GM19467 (cell line): ENCODE data around the gene NOD1.
"Not testable (repeated sequence)": the region's sequence is repeated elsewhere in the genome, so short reads cannot be mapped to it uniquely, and the experiment has no call there.

Experiments used
- ATAC-seq: cut with Tn5 transposase; IDR thresholded peaks from one replicate; pipeline ENCODE4 v1.9.1; 2021; ENCODE audit warnings: mild to moderate bottlenecking, moderate library complexity; ENCODE audit not compliant: unreplicated experiment

The NOD1 gene

DNA sequence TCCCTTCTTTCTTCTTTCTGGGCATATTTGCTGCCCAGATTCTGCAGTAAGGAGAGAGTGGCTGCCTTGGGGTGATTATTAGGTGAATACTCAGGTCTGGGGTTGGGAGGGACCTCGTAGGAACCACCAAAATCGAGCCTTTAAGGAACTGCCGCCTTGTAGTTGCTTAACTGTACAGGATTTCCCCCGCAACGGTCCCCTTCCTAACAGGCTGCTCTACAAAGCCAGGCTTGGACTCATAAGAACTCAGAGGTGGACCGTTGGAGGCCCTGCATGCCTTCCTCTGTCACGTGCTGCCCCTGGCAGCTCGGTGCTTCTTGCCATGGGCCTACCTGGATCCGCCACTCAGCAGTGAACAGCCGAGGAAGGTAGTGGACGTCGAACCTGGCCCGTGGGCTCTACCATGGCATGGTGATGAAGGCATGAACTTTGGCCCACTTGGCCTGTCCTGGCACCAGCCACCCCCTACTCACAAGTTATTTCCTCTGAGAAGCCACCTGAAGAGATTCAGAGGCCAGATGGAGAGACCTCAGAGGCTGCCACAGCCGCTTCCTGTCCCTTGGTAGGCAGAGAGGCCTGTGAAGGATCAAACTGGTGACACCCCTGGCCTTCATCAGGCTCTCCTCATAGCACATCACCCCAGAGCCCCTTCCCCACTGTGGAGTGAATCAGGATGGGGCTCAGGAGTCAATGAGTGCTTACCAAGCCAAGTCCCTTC, 54.6 kb downstream of the NOD1 start:
- no peak for ATAC-seq

DNA sequence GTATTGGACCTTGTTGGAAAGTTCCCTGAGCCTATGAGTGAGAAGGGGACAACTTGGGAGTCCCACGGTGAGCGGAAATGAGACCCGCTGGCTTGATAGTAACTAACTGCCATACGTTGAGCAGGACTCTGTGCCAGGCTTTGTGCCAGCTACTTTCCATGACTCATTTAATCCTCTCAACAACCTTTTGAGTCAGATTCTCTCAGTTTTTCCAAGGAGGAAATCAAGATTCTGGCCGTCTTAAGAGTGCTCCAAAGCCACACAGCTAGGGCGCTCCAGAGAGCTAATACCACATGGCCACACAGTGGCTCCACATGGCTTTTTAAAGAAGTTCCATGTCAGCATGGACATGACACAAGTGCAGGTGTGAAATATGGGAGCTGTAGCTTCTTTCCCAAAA, 55.7 kb downstream of the NOD1 start:
- ATAC-seq, result no peak

DNA sequence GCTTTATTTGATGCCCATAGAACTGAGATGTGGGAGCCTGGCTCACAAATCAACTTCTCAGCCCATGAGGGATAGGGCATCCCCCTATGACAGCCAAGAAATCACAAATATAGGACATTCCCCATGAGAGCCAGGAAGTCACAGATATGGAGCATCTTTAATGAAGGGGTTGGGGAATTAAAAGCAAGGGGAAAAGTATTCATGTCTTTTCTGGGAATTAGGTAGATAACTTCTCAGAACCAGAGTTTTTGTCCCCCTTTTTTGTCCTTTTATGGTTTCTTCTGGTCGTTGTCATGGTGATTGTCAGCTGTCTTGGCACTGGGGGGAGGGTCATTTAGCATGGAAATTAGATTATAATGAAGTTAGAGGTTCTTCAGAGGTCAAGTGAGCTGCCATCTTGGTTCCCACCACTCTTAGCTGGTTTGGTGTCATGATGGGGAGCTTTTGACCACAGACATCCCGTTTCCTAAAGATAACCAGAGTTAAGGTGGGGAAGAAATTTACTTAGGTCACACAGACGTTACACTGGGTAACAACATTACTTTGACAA, 56.9 kb downstream of the NOD1 start:
- ATAC-seq, result no peak

DNA sequence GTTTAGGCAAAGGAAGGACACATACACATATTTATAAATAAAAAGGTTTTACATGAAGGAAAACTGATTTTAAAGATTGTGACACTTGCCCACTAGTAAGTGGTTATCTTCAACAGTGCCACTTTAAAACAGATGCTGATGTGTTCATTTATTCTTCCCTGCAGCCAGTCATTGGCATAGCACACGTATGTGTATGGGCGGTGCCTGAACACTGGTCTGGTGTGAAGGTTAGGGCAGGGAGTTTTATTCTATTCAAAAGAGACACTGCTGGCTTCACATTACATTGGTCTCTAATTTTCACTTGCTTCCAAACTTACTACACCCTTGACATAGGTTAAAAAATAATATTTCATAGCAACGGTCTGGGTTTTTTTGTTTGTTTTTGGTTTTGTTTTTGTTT, 57.9 kb downstream of the NOD1 start:
- ATAC-seq, result no peak

DNA sequence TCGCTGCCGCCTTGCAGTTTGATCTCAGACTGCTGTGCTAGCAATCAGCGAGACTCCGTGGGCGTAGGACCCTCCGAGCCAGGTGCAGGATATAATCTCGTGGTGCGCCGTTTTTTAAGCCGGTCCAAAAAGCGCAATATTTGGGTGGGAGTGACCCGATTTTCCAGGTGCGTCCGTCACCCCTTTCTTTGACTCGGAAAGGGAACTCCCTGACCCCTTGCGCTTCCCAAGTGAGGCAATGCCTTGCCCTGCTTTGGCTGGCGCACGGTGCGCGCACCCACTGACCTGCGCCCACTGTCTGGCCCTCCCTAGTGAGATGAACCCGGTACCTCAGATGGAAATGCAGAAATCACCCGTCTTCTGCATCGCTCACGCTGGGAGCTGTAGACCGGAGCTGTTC, 58.5 kb downstream of the NOD1 start:
- not testable (repeated sequence) for ATAC-seq

DNA sequence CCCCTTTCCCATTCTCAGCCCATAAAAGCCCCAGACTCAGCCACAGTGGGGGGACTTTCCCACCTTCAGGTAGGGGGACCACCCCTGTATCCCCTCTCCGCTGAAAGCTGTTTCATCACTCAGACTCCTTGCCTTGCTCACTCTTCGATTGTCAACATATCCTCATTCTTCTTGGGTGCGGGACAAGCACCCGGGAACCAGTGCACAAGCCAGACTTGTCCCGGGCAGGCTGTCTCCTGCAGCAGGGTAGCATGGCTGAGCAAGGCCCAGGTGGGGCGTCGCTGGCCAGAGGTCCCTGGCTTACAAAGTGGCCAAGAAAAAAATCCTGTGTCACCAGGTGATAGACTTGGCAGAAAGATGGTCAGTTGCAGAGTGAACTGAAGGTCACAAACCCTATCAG, 64.7 kb downstream of the NOD1 start:
- no peak for ATAC-seq

DNA sequence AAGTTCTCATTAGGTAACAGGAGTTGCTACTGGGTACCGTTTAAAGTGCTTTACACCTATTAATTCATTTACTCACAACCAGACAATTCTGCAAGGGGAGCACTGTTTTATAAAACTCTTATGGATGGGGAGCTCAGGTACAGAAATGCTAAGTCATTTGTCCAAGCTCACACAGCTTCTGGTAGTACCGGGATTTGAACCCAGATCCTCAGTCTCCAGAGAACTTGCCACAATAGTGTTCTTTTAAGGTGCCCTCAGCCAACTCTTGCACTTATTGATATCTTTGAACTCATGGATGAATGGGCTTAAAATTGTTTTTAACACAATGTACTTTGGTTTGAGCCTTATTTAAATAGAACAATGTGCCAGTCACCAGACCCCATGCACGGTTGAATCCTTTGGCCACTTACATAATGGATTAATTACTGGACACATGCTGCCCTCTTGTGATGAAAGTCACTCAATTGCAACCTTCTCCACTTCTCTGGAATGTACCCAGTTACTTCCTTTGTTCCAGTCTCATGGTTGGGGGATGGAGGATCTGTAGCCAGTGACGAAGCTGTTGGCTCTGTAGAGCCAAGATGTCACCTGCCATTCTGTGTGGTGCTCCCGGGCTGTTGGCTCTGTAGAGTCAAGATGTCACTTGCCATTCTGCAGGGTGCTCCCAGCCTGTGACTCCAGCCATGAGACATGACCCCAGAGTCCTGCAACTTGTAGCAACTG, 65.6 kb downstream of the NOD1 start:
- ATAC-seq, result no peak

DNA sequence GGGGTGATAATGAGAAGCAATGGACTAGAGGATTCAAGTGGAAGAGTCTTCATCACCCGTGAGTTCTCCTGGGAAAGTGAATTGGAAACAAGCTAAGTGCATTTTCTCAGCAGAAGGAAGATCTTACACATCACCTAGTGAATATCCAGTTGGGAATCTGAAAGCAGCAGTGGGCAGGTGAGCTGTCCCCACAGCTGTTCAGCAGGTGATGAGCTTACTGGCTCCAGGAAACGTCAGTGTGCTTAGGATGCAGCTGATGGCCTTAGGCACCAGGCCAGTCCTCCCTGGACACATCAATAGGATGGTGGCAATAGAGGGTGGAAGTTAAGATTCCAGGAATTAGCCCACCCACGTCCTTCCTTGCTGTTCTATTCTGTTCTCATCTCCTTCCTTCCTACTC, 66.7 kb downstream of the NOD1 start:
- ATAC-seq, result no peak

DNA sequence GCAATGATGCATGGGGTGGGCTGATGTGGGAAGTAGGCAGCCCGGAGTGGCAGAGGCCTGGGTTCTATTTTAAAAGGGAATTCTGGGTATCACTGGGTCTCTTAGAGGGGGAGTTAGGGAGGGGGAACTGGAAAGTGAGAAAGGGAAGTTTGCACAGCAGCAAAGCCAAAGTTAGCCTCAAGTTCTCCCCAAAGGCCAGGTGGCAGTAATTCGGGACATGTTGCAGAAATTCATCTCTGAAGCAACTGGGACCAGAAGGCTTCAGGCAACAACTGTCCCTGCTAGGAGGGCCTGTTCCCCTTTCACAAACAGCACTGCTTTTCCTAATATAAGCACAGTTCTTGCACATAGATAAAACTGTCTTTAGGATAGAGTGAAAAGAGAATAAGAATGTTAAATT, 67.4 kb downstream of the NOD1 start:
- ATAC-seq, result no peak

DNA sequence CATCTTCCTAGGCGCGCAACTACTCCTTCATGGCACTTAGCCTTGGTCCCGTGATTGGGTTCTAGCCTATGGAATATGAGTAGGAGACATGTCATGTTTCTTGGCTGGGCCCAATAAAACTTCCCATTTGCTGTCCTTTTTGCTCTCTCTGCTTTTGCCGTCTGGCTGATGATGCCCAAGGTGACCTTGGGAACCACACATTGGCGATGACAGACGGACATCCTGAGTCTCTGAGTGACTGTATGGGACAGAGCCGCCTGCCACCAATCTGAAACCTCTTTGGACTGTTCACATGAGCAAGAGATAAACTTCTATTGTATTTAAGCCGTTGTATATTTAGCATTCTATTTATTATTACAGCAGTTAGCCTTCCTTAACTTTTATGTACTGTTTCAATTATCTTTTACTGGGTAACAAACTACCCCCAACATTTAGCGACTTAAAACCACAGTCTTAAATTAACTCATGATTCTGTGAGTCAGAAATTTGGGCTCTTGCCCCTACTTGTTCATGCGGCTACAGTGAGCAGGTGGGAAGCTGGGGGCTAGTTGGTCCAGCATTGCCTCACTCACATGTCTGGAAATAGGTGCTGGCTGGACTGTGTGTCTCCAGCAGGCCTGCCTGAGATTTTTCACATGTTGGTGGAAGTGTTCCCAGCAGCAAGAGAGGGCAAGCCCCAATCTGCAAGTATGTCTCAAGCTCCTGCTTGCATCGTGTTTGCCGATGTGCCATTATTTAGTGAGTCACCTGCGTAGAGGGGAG, 71.7 kb downstream of the NOD1 start:
- no peak for ATAC-seq

DNA sequence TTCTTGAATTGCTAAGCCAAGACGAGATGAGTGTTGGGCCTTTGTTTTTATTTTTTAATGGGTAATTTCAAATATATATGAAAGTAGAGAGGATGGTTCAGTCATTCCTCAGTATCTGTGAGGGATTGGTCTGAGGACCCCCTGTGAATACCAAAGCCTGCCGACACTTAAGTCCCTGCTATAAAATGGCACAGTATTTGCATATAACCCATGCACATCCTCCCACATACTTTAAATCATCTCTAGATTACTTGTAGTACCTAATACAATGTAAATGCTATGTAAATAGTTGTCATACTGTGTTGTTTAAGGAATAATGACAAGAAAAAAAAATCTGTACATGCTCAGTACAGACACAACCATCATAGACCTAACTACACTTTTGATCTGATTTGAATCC, 73.4 kb downstream of the NOD1 start:
- no peak for ATAC-seq

DNA sequence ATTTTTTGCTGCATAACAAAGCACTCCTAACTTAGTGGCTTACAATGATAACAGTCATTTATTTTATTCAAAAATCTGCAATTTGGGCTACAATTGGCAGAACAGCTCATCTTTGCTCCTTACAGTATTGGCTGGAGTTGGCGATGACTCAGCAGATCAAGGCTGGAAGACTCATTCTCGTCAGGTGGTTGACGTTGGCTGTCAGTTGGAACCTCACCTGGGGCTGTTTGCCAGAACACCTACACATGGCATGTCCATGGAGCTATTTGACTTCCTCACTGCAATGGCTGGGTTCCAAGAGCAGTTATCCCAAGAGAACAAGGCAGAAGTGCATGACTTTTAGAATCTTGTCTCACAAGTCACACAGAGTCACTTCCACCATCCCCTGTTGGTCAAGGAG, 75.1 kb downstream of the NOD1 start:
- no peak for ATAC-seq

DNA sequence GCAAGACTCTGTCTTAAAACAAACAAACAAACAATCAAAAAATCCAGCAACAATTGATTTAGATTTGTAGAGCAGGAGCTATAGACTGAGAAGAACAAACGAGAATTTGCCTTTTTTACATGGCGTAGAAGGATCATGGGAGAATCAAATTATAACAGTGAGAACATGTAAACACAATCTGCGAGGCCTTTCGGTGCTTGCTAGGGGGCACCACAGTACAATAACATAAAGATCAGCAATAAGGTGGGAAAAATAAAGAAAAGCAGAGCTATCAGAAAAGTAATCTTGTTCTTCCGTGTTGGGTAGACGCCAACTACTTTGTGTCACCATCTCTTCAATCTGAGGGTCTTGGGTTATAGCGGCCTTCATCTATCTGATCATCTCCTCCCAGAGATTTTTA, 82.2 kb downstream of the NOD1 start:
- no peak for ATAC-seq

DNA sequence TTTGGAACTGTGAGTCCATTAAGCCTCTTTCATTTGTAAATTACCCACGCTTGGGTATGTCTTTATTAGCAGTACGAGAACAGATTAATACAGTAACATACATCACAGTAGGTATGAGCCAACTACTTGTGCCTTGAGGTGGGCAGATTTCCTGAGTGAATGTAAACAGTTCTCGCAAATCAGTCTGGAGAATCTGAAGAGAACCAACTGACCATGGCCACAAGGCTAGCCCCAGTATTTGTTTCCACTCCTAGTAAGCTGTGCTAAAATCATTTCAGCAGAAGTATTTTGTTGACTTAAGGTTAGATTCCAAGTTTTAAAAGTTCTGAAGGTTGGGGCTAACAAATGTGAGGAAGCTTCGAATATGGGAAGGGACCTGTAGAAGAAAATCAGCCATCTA, 82.9 kb downstream of the NOD1 start:
- no peak for ATAC-seq

DNA sequence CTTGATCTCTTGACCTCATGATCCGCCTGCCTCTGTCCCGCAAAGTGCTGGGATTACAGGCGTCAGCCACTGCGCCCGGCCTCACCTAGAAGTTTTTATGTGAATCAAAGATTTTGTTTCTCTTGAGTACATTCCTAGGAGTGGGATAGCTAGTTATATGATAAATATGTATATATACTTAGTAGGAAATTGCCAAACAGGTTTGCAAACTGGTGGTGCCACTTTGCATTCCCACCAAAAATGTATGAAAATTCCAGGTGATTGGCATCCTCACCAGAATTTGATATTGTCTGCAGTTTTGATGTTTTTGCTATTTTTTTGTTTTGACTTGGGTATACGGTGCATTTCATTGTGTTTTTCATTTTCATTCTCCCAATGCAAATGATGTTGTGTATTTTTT, 86.8 kb downstream of the NOD1 start:
- no peak for ATAC-seq

DNA sequence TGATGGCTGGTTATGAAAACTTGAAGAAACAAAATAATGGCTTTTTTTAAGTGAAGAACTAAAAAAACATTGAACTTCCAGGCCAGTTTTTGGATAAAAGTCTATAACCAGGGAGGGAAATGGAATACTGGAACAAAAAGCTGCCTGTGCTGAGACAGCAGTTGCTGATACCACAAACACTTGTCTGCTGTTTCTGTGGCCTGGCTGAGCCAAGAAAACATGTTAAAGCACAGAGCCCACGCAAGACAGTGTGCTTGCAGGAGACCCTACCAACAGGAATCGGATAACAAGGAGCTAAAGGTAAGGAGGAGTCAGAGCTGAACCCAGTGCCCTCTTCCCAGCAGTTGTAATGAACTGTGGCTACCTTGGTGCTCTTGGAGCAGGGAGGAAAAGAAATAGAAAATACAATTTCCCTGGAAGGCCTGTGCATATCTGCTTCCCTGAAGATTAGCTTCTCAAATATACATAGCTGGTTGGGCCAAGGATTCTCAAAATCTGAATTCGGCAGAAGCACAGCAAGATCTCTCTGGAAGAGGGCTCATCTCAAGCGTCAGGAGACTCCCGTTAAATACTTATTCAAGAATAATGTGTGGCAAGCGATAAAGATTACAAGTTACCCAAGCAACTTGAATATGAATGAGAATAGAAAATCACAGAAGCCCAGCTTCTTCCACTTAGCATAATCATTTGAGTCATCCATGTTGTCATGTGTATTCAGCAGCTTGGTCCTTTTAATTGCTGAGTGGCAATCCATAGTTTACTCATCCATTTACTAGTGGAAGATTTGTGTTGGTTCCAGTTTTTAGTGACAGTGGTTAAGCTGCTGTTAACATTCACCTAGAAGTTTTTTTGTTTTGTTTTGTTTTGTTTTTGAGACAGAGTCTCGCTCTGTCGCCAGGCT, 87.6 kb downstream of the NOD1 start:
- ATAC-seq, result no peak

DNA sequence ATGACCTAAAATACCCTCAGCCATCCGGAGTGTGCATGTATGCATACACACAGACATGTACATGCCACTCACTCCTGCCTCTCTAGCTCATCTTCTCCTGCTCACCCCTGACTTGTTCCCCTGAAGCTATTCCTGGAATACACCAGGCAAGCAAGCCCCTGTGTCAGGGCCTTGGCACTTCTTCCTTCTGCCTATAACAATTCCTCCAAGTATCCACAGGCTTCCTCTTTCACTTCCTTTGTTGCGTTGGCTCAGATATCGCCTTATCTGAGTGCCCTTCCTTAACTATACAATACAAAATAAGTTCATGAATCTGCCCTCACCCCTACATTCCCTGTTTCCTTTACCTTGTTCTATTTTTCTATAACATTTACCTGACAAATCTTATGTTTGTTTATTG, 88.8 kb downstream of the NOD1 start:
- ATAC-seq, result no peak

DNA sequence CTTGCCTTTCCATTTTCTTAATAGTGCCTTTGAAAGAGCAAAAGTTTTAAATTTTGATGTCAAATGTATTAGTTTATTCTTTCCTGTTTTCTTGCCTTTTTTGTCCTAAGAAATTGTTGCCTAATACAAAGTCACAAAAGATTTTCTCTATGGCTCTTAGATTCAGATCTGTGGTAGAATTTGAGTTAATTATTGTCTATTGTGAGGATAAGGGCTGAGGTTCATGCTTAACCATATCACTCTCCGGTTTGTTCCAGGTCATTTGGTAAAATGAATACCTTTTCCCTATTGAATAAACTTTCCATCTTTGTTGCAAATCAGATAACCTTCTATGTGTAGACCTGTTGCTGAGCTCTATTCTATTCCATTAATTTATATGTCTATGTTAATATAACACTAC, 96.0 kb downstream of the NOD1 start:
- no peak for ATAC-seq

DNA sequence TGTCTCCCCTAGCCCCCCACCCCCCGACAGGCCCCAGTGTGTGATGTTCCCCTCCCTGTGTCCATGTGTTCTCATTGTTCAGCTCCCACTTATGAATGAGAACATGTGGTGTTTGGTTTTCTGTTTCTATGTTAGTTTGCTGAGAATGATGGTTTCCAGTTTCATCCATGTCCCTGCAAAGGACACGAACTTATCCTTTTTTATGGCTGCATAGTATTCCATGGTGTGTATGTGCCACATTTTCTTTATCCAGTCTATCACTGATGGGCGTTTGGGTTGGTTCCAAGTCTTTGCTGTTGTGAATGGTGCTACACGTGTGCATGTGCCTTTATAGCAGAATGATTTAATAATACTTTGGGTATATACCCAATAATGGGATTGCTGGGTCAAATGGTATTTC, 97.8 kb downstream of the NOD1 start:
- ATAC-seq, result not testable (repeated sequence)

DNA sequence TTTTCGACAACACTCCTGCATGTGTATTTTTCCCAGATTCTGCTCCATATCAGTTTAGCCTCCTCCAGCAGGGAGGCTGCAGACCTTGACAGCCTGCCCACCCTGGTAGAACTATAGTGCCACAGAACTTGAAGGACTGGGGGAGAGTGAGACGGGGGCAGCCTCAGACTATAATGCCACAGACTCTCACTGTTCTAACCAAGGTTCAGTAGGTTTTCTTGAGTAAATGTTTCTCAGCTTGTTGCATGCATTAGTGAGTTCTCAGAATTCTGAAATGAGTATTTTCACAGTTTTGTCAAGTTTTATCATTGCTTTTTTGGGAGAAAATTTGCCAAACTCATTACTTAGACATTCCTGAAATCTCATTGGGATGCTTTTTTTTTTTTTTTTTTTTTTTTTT, 98.3 kb downstream of the NOD1 start:
- no peak for ATAC-seq

DNA sequence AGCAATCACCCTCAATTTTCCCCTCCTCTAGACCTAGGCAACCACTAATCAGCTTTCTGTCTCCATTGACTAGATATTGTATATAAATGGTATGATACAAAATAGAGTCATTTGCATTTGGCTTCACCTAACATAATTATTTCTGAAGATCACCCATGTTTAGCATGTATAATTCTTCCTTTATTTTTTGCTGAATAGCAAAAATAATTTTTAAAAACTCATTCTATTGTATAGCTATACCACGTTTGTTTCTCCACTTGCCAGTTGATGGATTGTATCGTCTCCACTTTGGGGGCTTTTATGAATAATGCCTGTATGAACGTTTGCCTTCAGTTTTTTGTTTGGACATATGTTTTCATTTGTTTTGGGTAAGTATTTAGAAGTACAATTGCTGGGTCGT, 98.8 kb downstream of the NOD1 start:
- no peak for ATAC-seq
